ENCODE results near the gene WDR75. TPM values are rescaled to one million over a fixed set of nuclear protein-coding genes. Genes with fewer than 3 reads are reported as not detected.

Gene WDR75
- total and polyA plus RNA-seq, 2 of the 13 experiments (the other 11 are each of a cell fraction or from before 2014, with no cell fraction given), result 63.0 to 74.1 TPM

DNA sequence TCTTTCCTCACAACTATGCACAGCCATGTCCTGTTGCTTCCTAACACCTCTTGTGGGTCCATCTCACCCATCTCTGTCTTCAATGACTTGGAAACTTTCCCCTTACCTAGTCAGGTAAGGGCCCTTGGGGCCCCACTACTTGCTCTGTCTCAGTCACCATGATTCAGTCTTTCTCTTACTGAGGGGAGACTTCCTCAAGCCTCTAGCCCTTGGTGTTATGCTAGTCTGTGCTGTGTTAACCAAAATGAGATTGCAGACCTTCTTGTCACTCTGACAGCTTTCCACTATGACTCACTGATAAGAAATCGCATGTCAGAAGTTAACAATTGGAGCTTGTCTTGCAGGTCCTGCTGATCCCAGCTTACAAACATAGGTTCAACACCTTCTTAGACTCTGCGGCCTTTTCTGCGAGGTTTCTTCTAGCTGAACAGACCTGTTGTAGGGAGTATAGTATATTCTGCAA lies 65.3 kb downstream of the WDR75 start (continued):
- TF ChIP-seq, protein P1, sequence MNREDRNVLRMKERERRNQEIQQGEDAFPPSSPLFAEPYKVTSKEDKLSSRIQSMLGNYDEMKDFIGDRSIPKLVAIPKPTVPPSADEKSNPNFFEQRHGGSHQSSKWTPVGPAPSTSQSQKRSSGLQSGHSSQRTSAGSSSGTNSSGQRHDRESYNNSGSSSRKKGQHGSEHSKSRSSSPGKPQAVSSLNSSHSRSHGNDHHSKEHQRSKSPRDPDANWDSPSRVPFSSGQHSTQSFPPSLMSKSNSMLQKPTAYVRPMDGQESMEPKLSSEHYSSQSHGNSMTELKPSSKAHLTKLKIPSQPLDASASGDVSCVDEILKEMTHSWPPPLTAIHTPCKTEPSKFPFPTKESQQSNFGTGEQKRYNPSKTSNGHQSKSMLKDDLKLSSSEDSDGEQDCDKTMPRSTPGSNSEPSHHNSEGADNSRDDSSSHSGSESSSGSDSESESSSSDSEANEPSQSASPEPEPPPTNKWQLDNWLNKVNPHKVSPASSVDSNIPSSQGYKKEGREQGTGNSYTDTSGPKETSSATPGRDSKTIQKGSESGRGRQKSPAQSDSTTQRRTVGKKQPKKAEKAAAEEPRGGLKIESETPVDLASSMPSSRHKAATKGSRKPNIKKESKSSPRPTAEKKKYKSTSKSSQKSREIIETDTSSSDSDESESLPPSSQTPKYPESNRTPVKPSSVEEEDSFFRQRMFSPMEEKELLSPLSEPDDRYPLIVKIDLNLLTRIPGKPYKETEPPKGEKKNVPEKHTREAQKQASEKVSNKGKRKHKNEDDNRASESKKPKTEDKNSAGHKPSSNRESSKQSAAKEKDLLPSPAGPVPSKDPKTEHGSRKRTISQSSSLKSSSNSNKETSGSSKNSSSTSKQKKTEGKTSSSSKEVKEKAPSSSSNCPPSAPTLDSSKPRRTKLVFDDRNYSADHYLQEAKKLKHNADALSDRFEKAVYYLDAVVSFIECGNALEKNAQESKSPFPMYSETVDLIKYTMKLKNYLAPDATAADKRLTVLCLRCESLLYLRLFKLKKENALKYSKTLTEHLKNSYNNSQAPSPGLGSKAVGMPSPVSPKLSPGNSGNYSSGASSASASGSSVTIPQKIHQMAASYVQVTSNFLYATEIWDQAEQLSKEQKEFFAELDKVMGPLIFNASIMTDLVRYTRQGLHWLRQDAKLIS (CRISPR knock-in tag; IDR thresholded peaks at IDR 0.05), result no peak
- TF ChIP-seq, protein P2, sequence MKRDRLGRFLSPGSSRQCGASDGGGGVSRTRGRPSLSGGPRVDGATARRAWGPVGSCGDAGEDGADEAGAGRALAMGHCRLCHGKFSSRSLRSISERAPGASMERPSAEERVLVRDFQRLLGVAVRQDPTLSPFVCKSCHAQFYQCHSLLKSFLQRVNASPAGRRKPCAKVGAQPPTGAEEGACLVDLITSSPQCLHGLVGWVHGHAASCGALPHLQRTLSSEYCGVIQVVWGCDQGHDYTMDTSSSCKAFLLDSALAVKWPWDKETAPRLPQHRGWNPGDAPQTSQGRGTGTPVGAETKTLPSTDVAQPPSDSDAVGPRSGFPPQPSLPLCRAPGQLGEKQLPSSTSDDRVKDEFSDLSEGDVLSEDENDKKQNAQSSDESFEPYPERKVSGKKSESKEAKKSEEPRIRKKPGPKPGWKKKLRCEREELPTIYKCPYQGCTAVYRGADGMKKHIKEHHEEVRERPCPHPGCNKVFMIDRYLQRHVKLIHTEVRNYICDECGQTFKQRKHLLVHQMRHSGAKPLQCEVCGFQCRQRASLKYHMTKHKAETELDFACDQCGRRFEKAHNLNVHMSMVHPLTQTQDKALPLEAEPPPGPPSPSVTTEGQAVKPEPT (CRISPR knock-in tag; IDR thresholded peaks at IDR 0.05; ENCODE audit: low read depth), result no peak
- TF ChIP-seq SP140L (CRISPR knock-in tag; IDR thresholded peaks at IDR 0.05; ENCODE audit: borderline replicate concordance) (no peak), ZNF33B (CRISPR knock-in tag; IDR thresholded peaks at IDR 0.05) (no peak), ZNF644 (CRISPR knock-in tag; IDR thresholded peaks at IDR 0.05; ENCODE audit: low read depth) (no peak), ZNF547 (CRISPR knock-in tag; IDR thresholded peaks at IDR 0.05) (no peak), ZNF10 (CRISPR knock-in tag; IDR thresholded peaks at IDR 0.05; ENCODE audit: borderline replicate concordance, low read depth) (no peak), ZNF354B (CRISPR knock-in tag; IDR thresholded peaks at IDR 0.05) (no peak), ELF3 (CRISPR knock-in tag; IDR thresholded peaks at IDR 0.05) (peak; percentile 43; the same call in 1 of the 2 replicates)
- TF ChIP-seq, protein P3, sequence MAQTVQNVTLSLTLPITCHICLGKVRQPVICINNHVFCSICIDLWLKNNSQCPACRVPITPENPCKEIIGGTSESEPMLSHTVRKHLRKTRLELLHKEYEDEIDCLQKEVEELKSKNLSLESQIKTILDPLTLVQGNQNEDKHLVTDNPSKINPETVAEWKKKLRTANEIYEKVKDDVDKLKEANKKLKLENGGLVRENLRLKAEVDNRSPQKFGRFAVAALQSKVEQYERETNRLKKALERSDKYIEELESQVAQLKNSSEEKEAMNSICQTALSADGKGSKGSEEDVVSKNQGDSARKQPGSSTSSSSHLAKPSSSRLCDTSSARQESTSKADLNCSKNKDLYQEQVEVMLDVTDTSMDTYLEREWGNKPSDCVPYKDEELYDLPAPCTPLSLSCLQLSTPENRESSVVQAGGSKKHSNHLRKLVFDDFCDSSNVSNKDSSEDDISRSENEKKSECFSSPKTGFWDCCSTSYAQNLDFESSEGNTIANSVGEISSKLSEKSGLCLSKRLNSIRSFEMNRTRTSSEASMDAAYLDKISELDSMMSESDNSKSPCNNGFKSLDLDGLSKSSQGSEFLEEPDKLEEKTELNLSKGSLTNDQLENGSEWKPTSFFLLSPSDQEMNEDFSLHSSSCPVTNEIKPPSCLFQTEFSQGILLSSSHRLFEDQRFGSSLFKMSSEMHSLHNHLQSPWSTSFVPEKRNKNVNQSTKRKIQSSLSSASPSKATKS (CRISPR knock-in tag; IDR thresholded peaks at IDR 0.05), result no peak
- TF ChIP-seq, protein P4, sequence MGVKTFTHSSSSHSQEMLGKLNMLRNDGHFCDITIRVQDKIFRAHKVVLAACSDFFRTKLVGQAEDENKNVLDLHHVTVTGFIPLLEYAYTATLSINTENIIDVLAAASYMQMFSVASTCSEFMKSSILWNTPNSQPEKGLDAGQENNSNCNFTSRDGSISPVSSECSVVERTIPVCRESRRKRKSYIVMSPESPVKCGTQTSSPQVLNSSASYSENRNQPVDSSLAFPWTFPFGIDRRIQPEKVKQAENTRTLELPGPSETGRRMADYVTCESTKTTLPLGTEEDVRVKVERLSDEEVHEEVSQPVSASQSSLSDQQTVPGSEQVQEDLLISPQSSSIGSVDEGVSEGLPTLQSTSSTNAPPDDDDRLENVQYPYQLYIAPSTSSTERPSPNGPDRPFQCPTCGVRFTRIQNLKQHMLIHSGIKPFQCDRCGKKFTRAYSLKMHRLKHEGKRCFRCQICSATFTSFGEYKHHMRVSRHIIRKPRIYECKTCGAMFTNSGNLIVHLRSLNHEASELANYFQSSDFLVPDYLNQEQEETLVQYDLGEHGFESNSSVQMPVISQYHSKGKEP (CRISPR knock-in tag; IDR thresholded peaks at IDR 0.05), result no peak
- TF ChIP-seq, protein P5, sequence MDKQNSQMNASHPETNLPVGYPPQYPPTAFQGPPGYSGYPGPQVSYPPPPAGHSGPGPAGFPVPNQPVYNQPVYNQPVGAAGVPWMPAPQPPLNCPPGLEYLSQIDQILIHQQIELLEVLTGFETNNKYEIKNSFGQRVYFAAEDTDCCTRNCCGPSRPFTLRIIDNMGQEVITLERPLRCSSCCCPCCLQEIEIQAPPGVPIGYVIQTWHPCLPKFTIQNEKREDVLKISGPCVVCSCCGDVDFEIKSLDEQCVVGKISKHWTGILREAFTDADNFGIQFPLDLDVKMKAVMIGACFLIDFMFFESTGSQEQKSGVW (CRISPR knock-in tag; IDR thresholded peaks at IDR 0.05; ENCODE audit: borderline replicate concordance), result no peak
